ENCODE measurements around the gene TEX51.

TEX51 gene

GRCh38 chr2:126893153-126893552, 5.5 kb upstream of the TEX51 start:
- DNase-seq (ENCODE audit: low spot score): no peak

GRCh38 chr2:126893606-126894005, 5.1 kb upstream of the TEX51 start:
- DNase-seq (ENCODE audit: low spot score): no peak

DNA sequence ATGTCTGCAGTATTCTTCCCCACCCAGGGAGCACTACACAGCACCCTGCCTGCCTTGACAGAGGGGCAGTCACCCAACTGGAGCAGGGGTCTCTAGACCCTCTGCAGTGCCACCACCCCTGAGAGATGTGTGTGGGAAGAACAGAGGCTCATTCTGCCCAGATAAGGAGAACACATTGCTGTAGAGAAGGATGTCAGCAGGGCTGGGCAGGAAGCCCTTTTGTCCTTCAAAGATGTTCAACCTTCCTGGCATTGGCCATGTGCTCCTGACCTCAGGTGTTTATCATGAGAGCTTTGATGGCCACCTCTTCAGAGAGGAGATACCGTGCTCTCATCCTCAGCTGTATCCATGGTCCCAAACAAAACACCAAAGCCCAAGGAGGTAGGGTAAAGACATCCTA, 4.6 kb upstream of the TEX51 start:
- no peak for DNase-seq (ENCODE audit: low spot score)

GRCh38 chr2:126894585-126895182, 4.0 kb upstream of the TEX51 start:
- no peak for DNase-seq (ENCODE audit: low spot score)

DNA sequence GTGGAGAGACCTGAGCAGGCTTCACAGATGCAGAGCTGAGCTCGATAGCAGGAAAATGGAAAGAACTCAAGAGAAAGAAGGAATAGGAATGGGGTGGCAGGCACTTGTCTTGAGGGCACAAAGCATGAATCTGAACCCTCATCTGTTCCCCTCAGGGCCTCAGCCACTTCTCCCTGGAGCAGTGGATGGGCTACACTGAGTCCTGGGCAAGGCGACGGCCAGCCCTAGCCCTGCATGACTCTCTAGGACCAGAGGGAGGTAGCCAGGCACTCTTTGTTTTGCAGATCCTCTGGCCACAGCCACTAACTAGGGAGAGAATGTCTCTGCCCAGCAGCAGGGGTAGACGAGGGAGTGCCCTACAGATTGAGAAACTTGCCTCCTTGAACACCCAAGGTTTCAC, 3.4 kb upstream of the TEX51 start:
- DNase-seq (ENCODE audit: low spot score): no peak

GRCh38 chr2:126896471-126896870, 2.2 kb upstream of the TEX51 start:
- DNase-seq (ENCODE audit: low spot score): no peak

DNA sequence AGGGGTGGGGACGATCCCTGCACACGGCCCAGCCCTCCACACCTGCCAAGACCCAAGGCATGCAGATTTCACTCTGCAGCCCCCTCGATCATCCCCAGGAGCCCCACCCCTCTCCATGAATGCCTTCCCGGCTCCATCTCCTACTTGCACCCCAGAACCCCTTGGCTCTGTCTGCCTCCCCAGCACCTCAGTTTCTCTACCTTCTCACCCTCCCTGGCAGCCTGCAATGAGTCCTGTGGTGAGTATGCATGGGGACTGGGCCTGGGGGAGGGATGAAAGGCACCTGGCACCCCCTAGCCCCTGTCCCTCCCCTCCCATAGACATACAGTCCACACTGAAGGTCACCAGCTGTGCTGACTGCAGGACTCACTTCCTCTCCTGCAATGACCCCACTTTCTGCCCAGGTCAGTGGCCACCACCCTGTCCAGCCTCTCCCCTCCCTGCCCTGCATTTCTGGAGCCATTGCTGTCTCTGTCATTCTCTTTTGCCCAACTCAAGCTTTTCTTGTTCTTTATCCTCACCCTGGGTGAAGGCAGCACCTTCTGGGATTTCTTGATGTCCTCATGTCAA, 1.0 kb downstream of the TEX51 start:
- no peak for DNase-seq (ENCODE audit: low spot score)

- DNase-seq (ENCODE audit: low spot score): no peak
These were observed 2.1 kb downstream of the TEX51 start for GRCh38 chr2:126900646-126901319.

DNA sequence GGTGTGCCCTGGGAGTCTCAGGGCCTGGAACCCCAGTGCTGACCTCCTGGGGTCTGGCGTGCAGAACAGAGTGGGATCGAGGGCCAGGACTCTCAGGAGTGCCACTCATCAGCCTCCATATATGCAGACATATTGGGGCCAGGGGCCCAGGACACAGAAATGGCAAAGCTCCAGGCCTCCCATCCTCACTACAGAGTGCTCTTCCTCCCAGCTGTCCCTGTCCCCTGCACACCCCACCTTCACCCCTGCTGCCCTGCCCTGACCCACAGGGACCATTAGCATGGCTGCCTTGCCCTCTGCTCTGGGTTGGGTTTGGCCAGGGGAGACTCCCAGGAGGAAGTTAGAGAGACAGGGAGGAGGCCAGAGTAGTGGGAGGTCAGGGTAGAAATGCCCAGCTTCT, 2.8 kb downstream of the TEX51 start:
- no peak for DNase-seq (ENCODE audit: low spot score)

DNA sequence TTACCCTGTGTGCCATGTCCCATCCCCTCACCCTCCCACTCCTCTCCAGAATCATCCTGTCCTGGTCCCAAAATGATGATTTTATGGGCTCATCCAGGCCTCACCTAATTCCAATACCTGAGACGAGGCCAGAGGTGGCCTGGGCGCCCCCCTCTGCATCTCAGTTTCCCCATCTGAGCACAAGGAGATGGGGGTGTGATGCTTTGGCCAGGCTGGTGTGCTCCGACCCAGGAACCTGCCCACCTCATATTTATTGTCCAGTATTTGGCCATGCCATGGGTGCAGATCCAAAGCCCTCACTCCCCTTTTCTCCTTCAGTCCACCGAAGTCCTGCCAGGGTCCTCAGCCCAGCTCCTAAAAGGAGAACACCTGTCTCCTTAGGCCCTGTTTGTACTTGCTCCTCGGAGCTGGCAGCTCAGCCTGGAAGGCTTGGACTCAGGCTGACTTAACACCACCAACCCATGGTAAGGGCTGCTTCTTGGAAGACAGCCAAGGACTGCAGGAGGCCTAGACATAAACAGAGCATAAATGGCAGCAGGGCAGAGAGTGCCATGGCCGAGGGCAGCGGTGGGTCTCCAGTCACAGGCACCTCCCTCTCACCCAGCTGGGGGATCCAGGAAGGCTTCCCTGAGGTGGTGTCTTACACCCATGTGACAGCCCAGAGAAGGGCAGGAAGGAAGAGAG, 3.6 kb downstream of the TEX51 start:
- no peak for DNase-seq (ENCODE audit: low spot score)

DNA sequence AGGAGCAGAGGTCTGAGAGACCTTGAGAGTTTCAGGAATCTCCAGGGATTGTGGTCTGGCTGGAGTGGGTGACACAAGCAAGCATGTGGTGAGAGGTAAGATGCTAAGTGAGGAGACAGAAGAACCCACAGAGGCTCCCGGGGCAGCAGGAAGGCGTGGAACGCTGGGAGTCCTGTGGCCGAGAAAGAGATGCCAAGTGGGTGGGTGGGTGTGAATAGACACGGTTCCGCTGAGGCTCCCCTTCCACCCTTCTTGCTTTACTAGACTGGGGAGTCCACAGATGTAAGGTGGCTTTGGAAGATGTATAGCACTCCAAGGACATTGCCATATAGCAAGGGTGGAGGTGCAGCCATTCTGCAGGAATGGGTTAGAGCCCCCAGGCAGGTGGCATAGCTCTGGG, 4.2 kb downstream of the TEX51 start:
- no peak for DNase-seq (ENCODE audit: low spot score)

- no peak for DNase-seq (ENCODE audit: low spot score)
These were observed 7.3 kb downstream of the TEX51 start for GRCh38 chr2:126905991-126906390.

GRCh38 chr2:126906781-126907180, 8.1 kb downstream of the TEX51 start:
- no peak for DNase-seq (ENCODE audit: low spot score)

DNA sequence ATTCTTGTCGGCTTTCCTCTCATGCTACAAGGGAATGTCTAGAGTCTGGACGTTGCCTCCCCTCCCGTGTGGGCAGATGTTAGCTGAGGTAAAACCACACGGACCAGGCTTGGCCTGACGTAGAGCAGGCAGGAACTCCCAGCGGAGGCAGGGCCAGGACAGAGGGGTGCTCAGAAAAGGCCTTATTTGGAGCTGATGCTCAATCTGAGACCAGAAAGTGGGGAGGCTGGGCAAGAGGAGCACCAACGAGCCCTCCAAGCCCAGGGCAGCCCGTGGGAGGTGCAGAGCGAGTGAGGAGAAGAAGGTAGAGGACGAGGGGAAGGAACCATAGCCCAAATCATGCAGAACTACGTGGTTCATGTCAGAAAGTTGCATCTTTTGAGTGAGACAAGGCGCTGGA, 9.0 kb downstream of the TEX51 start:
- DNase-seq (ENCODE audit: low spot score): no peak

DNA sequence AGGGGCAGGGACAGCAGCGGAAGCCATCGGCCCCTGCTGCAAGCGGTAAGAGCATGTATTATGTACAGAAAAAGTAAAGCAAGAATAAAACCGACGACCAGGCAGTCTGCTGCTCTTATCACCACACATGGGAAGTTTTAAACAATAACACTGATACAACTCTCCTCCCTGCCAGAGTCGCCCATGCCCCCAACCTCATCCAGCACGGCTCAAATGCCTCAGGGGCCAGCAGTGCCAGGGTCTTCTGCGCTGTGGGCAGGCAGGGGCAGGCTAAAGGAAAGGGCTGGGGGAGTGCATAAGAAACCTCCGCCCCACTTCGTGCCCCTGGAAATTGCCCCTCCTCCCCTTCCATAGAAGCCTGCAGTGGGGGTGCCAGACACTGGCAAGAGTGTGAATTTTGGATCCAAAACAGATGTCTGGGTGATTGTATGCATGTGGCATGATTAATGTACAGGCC, 10.1 kb downstream of the TEX51 start:
- DNase-seq (ENCODE audit: low spot score): no peak

DNA sequence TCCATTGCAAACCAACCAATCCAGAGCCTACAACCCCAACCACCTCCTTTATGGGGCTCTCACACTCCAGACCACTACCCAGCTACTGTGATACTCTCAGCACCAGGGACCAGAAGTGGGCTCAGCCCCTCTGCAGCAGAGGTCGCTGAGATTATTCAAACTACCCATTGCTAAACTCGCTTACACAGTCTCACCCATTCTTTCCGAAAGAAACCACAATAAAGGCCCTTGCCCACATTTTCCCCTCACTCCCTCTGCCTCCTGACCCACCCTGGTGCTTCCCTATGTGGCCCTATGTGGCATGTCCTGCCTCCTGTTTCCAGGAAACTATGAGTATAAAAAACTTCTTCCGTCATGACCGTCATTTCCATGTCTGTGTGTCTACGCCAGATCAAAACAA, 10.7 kb downstream of the TEX51 start:
- no peak for DNase-seq (ENCODE audit: low spot score)

- no peak for DNase-seq (ENCODE audit: low spot score)
These were observed 11.1 kb downstream of the TEX51 start for GRCh38 chr2:126909781-126910180.

- no peak for DNase-seq (ENCODE audit: low spot score)
These were observed 11.9 kb downstream of the TEX51 start for GRCh38 chr2:126910637-126911036.

DNA sequence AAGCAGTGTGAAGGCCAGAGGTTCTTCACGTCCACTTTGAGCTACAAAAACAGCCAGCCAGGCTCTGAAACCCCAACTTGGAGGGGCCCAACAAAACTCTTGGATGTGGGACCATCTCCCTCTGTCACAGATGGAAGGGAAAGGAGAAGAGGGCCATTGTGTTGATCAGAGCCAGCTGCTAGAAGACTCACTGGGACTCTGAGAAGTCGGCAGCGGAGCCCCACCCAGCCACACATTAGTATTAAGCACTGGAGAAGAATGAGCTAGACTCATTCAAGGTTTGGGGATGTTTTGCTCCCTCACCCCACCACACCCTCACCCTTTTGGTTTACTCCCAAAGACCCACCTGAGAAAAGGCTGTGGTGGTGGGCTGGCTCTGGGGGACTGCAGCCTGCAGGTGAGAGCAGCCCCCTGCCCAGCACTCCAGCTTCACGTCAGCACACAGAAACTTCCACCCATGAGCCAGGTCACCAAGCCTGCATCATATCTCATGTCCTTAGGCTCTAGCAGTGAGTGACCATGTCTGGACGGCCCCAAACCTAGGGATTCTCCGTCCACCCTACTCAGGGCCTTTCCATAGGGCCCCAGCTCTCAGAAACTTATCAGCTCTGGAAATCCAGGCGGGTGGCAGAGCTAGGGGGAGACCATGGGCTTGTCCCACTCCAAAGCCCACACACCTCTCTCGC, 12.6 kb downstream of the TEX51 start:
- no peak for DNase-seq (ENCODE audit: low spot score)

DNA sequence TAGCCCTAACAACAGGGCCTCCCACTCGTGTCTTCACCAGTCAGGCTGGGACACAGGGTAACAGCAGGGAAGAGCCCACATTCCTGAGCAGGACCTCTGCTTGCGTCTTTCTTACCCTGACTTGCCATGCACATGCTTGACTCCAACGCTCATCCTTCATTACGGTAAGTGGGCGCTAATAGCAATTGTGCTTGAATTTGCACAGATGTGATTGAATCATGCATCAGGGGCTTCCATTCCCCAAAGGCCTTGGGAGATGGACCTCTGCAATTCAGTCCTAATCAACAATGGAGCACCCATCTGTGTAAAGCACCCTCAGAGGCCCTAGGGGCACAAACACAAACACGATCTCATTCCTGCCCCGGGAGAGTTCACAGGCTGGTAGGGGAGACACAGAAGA, 13.5 kb downstream of the TEX51 start:
- DNase-seq (ENCODE audit: low spot score): no peak

DNA sequence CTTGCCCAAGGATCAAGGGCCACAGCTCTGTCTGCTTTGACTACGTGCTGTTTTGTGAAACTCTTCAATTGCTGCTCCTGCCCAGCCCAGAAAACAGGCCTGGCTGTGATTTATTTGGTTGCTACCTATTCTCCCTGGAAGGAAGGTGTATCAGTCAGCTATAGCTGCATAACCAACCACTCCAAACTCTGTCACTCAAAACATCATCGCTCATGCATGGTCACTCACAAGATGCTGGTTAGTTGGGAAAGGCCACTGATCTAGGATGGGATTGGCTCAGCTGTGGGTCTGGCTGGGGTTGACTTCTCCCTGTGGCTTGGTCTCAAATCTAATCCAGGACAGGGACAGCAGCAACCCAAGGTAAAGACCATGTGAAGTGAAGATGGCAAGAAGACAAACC, 14.6 kb downstream of the TEX51 start:
- no peak for DNase-seq (ENCODE audit: low spot score)

DNA sequence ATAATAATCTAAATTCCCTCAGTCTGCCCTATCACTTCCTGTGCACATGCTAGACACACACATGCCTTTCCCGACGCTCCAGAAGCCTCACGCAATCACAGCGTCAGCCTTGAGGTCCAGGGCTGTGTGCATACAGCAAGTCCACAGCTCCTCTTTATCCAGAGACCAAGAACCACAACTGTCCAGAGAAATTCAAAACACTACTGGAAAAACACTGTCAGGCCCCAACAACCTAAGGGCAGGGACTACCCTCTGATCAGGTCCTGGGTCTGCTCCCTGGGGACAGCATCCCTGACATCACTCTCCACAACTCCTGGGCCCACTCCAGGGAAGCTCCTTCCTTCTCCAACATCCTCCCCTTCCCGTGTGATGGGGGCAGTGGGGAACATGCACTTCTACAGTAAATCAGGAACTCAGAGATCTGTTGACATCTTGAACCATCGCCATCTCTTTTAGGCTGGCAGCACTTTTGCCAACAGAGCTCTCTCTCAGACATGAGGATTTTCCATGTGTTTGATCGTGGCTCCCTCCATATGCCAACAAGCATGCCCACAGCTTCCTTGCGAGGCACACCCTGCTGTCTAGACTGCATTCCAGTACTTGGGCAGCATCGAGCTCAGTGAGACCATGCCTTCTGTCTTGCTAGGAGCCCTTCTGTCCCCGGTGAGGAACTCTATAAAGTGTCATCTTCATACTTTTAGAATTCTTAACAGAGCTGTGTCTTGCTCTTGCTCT, 15.4 kb downstream of the TEX51 start:
- DNase-seq (ENCODE audit: low spot score): no peak

Measured in iPS-NIHi11 (cell line).